Measurements from ENCODE around the gene IRF5.
"Not testable (repeated sequence)": the region's sequence is repeated elsewhere in the genome, so short reads cannot be mapped to it uniquely, and the experiment has no call there.

Gene IRF5

GRCh38 chr7:128974241-128974934 is 36.7 kb downstream of the IRF5 start:
- DNase-seq, result no peak

DNA sequence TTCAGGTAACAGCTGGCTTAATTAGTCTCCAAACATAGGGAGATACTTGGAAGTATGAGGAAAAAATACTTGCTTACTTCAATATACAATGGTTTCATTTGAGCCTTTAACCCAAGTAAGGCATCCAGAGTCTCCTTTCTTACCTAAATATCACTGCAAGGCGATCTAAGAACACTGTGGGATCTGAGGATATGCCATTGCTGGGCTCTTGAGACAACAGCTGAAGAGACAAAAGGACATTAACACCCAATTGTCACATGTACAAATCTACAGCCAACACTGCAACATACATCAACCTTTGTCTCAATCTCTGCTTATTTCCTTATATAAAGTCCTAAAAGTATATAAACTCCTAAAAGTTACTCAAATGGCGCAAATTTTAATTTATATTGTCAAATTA is 44.4 kb downstream of the IRF5 start:
- no peak for DNase-seq

GRCh38 chr7:128985660-128986059 is 47.9 kb downstream of the IRF5 start:
- DNase-seq, result no peak

DNA sequence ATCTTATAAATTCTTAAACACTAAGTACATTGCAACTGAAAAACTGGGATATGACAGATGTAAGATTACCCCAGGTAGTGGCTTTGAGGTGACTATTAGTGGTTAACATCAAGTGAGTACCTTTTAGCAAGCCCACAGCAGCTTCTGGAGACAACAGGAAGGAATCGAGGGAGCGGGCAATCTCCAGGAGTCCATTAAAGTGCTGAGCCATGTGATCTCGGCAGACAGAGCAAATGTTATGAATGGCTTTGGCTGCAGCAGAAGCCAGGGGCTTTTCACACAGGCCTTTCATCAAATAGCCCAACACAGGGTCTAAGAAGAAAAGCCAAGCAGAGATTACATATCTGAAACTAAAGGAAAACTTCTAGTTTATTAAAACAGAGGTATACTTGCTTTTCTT is 48.9 kb downstream of the IRF5 start:
- DNase-seq, result no peak

GRCh38 chr7:128988372-128988771 is 50.6 kb downstream of the IRF5 start:
- DNase-seq, result no peak

- no peak for DNase-seq
Measured at GRCh38 chr7:128989961-128990360, 52.2 kb downstream of the IRF5 start.

GRCh38 chr7:128993419-128993818 is 55.7 kb downstream of the IRF5 start:
- no peak for DNase-seq

DNA sequence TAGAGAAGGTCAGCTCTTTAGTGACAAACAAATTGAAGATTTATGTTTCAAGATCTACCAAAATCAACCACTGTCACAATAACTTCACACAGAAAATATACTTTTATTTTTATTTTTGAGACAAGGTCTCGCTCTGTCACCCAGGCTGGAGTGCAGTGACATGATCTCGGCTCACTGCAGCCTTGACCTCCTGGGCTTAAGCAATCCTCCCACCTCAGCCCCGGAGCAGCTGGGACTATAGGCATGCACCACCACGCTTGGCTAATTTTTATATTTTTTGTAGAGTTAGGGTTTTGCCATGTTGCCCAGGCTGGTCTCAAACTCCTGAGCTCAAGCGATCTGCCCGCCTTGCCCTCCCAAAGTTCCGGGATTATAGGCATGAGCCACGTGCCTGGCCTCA is 56.8 kb downstream of the IRF5 start:
- not testable (repeated sequence) for DNase-seq

GRCh38 chr7:128997181-128997580 is 59.5 kb downstream of the IRF5 start:
- DNase-seq, result no peak
